SU-DHL-6 (cell line): ENCODE measurements around the gene MGMT.

ENCODE experiments used
- H2AFZ ChIP-seq: fragments of 200-600 bp; sonication (generic); 2 replicates; pipeline ENCODE4 v1.6.1; 2014; ENCODE audit warnings: low read depth, mild to moderate bottlenecking, moderate library complexity, mixed read lengths, antibody characterized with exemption, low read length; ENCODE audit not compliant: severe bottlenecking
- H3F3A ChIP-seq: fragments of 200-600 bp; shearing (Covaris generic); 2 replicates; pipeline ENCODE4 v1.6.0; 2016; ENCODE audit warnings: antibody characterized with exemption, mild to moderate bottlenecking; ENCODE audit not compliant: insufficient read depth
- H3K27ac ChIP-seq: fragments of 200-600 bp; sonication (generic); 2 replicates; pipeline ENCODE4 v1.5.1; 2016; ENCODE audit warnings: low read depth, mild to moderate bottlenecking, low read length, moderate library complexity, mixed read lengths
- H3K27me3 ChIP-seq: fragments of 200-600 bp; sonication (generic), shearing (Covaris generic); 2 replicates; pipeline ENCODE4 v1.6.0; 2014; ENCODE audit warnings: mild to moderate bottlenecking, low read length
- H3K36me3 ChIP-seq: fragments of 200-600 bp; sonication (generic); 2 replicates; pipeline ENCODE4 v1.6.1; 2014; ENCODE audit warnings: mild to moderate bottlenecking, low read length, mixed read lengths
- H3K4me2 ChIP-seq: fragments of 300-600, 200-600 bp; shearing (Covaris generic), sonication (generic); 2 replicates; pipeline ENCODE4 v1.6.0; 2014; ENCODE audit warnings: low read length, low read depth, mild to moderate bottlenecking; ENCODE audit not compliant: poor library complexity, severe bottlenecking
- H3K4me3 ChIP-seq: fragments of 200-600 bp; sonication (generic); 2 replicates; pipeline ENCODE4 v1.5.1; 2014; ENCODE audit warnings: antibody characterized with exemption, low read length, mild to moderate bottlenecking, mixed read lengths; ENCODE audit not compliant: insufficient read depth, poor library complexity, severe bottlenecking
- H3K79me2 ChIP-seq: fragments of 200-600 bp; sonication (generic); 2 replicates; pipeline ENCODE4 v1.6.1; 2014; ENCODE audit warnings: mild to moderate bottlenecking, low read length, moderate library complexity; ENCODE audit not compliant: insufficient read depth
- H3K9ac ChIP-seq: fragments of 200-600 bp; sonication (generic); 2 replicates; pipeline ENCODE4 v1.7.0; 2014; ENCODE audit warnings: mild to moderate bottlenecking, low read length
- H3K9me2 ChIP-seq: fragments of 200-600 bp; sonication (generic); replicated peaks from 2 replicates; pipeline ENCODE4 v1.6.1; 2014; ENCODE audit warnings: low read length; ENCODE audit not compliant: insufficient read depth
- H3K9me3 ChIP-seq: fragments of 200-600 bp; sonication (generic); 2 replicates; pipeline ENCODE4 v1.6.1; 2014; ENCODE audit warnings: low read length, mixed read lengths; ENCODE audit not compliant: insufficient read depth
- H4K20me1 ChIP-seq: fragments of 200-600 bp; sonication (generic); 2 replicates; pipeline ENCODE4 v1.6.1; 2014; ENCODE audit warnings: low read depth, mild to moderate bottlenecking, antibody characterized with exemption, low read length, moderate library complexity, mixed read lengths
- EZH2phosphoT487 ChIP-seq: fragments of 200-600 bp; sonication (generic), shearing (Covaris generic); conservative IDR thresholded peaks from 2 replicates; pipeline ENCODE4 v1.6.1; 2018; ENCODE audit warnings: mild to moderate bottlenecking, antibody characterized with exemption, low read length, moderate library complexity, mixed read lengths
- TF ChIP-seq, protein P1 (sequence below): fragments of 200-600 bp; sonication (generic); IDR thresholded peaks from one replicate; pipeline ENCODE4 v1.5.1; 2017; ENCODE audit warnings: antibody characterized with exemption, mild to moderate bottlenecking, low read length, moderate library complexity; ENCODE audit not compliant: insufficient read depth, poor library complexity, severe bottlenecking

Gene MGMT

DNA sequence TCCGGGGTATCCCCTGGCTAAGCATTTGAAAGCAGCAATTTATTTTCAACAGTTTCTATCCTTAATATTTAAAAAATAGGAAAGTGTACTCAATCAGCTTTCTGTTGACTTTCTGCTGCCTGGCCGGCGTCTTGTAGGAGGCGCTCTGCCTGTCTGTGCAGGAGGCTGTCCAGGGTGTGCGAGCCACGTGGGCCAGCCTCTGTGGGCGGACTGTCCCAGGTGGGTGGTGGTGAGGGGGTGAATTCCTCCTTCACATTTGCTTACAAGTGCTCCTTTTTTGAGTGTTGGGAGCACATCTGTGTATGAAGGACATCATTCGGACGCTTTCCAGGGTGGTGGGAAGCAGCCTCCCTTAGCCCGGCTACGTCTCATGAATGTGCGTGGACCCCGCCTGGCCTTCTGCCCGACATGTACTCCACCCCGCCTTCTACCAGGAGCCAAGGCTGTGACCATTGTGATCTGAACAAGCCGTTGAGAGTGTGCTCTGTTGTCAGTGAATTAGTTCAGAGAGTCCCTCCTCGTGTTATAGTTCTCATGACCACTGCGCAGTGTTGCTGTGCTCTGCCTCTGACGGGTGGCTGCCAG lies 114.9 kb downstream of the MGMT start:
- H2AFZ ChIP-seq, result no peak overlapping the region
- no peaks in the 10 kb centered on the region for H4K20me1 ChIP-seq
- H3K36me3 ChIP-seq, result no peaks in the 10 kb centered on the region
- H3K27me3 ChIP-seq, result no peaks in the 10 kb centered on the region; the same call in 1 of the 2 replicates
- no peak overlapping the region for H3K27ac ChIP-seq
- no peak for TF ChIP-seq EZH2phosphoT487
- TF ChIP-seq, protein P1, sequence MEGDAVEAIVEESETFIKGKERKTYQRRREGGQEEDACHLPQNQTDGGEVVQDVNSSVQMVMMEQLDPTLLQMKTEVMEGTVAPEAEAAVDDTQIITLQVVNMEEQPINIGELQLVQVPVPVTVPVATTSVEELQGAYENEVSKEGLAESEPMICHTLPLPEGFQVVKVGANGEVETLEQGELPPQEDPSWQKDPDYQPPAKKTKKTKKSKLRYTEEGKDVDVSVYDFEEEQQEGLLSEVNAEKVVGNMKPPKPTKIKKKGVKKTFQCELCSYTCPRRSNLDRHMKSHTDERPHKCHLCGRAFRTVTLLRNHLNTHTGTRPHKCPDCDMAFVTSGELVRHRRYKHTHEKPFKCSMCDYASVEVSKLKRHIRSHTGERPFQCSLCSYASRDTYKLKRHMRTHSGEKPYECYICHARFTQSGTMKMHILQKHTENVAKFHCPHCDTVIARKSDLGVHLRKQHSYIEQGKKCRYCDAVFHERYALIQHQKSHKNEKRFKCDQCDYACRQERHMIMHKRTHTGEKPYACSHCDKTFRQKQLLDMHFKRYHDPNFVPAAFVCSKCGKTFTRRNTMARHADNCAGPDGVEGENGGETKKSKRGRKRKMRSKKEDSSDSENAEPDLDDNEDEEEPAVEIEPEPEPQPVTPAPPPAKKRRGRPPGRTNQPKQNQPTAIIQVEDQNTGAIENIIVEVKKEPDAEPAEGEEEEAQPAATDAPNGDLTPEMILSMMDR, result no peak
- no peak overlapping the region for H3K9ac ChIP-seq
- H3K9me2 ChIP-seq, result no peaks in the 10 kb centered on the region
- peaks cover 3% of the 10 kb centered on the region; the same call in 1 of the 2 replicates for H3K9me3 ChIP-seq
- H3K4me3 ChIP-seq, result no peak overlapping the region
- H3K79me2 ChIP-seq, result no peaks in the 10 kb centered on the region
- no peaks in the 10 kb centered on the region for H3F3A ChIP-seq
- H3K4me2 ChIP-seq, result no peak overlapping the region

DNA sequence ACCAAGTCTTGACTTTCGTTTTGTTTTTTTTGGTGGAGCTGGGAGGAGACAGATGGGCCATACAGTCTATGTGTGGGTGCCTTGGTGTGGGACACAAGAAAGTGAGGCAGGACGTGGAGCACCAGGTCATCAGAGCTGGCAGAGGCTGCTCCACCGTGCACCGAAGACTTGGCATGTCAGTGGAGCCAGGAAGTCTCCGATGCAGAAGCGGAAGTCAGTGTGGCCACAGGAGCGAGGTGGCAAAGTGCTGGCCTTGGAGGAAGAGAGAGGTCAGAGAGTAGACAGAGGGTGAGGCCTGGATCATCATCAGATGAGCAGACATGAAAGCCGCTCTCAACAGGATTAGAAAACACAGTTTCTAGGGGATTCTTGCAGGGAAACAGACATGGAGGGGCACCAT lies 116.8 kb downstream of the MGMT start:
- Histone ChIP-seq H3K9me3 (peaks cover 10% of the 10 kb centered on the region; the same call in 1 of the 2 replicates), H3K9me2 (no peaks in the 10 kb centered on the region), H3K9ac (no peak overlapping the region), H2AFZ (no peak overlapping the region), H3K4me2 (no peak overlapping the region), H3K27me3 (no peaks in the 10 kb centered on the region; the same call in 1 of the 2 replicates), H4K20me1 (no peaks in the 10 kb centered on the region), H3K36me3 (no peaks in the 10 kb centered on the region), H3K27ac (no peak overlapping the region), H3F3A (no peaks in the 10 kb centered on the region), H3K79me2 (no peaks in the 10 kb centered on the region), H3K4me3 (no peak overlapping the region)
- no peak for TF ChIP-seq EZH2phosphoT487
- TF ChIP-seq, protein P1, result no peak

GRCh38 chr10:129586898-129587443 lies 119.9 kb downstream of the MGMT start:
- Histone ChIP-seq H3K27me3 (no peaks in the 10 kb centered on the region; the same call in 1 of the 2 replicates), H3K4me2 (no peak overlapping the region), H2AFZ (no peak overlapping the region), H3K79me2 (no peaks in the 10 kb centered on the region), H3K27ac (no peak overlapping the region), H3K36me3 (no peaks in the 10 kb centered on the region), H3K9me2 (no peaks in the 10 kb centered on the region), H3F3A (no peaks in the 10 kb centered on the region), H3K4me3 (no peak overlapping the region), H4K20me1 (no peaks in the 10 kb centered on the region), H3K9me3 (peaks cover 10% of the 10 kb centered on the region; the same call in 1 of the 2 replicates), H3K9ac (no peak overlapping the region)
- TF ChIP-seq, protein P1, result no peak
- TF ChIP-seq EZH2phosphoT487, result no peak
